GM21526 (cell line): ENCODE results near the gene SEMA7A.
A peak's percentile ranks its signal among the peaks of the same experiment; 100 is the strongest.
"Not testable (repeated sequence)": the region's sequence is repeated elsewhere in the genome, so short reads cannot be mapped to it uniquely, and the experiment has no call there.

Source experiments
- ATAC-seq: cut with Tn5 transposase; IDR thresholded peaks from one replicate; pipeline ENCODE4 v1.9.1; 2021; ENCODE audit warnings: moderate library complexity; ENCODE audit not compliant: unreplicated experiment, low FRiP score

Gene SEMA7A

GRCh38 chr15:74390647-74391288 is 43.0 kb downstream of the SEMA7A start:
- no peak for ATAC-seq

GRCh38 chr15:74390049-74390646 is 43.6 kb downstream of the SEMA7A start:
- not testable (repeated sequence) for ATAC-seq

- no peak for ATAC-seq
Observed at GRCh38 chr15:74389241-74390048, 44.3 kb downstream of the SEMA7A start.

GRCh38 chr15:74388363-74388951 is 45.3 kb downstream of the SEMA7A start:
- ATAC-seq = no peak

- no peak for ATAC-seq
Observed at GRCh38 chr15:74387621-74388362, 46.0 kb downstream of the SEMA7A start.

GRCh38 chr15:74387141-74387541 is 46.6 kb downstream of the SEMA7A start:
- ATAC-seq = no peak

- no peak for ATAC-seq
Observed at GRCh38 chr15:74386496-74387140, 47.1 kb downstream of the SEMA7A start.

GRCh38 chr15:74385733-74386132 is 48.0 kb downstream of the SEMA7A start:
- ATAC-seq = no peak

- ATAC-seq = peak; percentile 46
Observed at GRCh38 chr15:74384881-74385643, 48.7 kb downstream of the SEMA7A start.

- no peak for ATAC-seq
Observed at GRCh38 chr15:74384566-74384880, 49.2 kb downstream of the SEMA7A start.

- ATAC-seq = peak; percentile 37
Observed at GRCh38 chr15:74383695-74384565, 49.8 kb downstream of the SEMA7A start.

- ATAC-seq = peak; percentile 3
Observed at GRCh38 chr15:74383286-74383685, 50.5 kb downstream of the SEMA7A start.

- no peak for ATAC-seq
Observed at GRCh38 chr15:74382004-74382816, 51.5 kb downstream of the SEMA7A start.

- no peak for ATAC-seq
Observed at GRCh38 chr15:74381481-74381880, 52.3 kb downstream of the SEMA7A start.

- no peak for ATAC-seq
Observed at GRCh38 chr15:74381190-74381453, 52.6 kb downstream of the SEMA7A start.

- no peak for ATAC-seq
Observed at GRCh38 chr15:74380361-74381189, 53.2 kb downstream of the SEMA7A start.

- ATAC-seq = no peak
Observed at GRCh38 chr15:74378848-74379247, 54.9 kb downstream of the SEMA7A start.
